ENCODE measurements around the gene C2orf72.

DNA sequence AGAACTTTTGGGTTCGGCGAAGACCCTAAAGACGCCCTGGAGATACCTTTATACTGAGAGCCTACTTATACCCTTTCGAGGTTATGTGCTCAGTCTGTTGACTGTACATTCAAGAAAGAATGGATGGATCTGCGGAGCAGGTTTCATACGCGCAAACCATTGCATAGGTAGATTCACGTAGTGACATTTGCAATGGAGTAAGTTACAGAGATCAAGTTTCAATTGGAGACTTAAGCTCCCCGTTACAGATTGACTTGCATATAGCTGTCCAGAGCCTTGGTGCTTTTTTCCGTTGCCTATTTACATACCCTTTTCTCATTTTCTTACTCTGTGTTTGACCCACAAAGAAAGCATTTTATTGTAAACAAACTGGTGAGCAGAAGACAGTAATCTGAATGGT lies 20.3 kb downstream of the C2orf72 start:
- TF ChIP-seq, protein P1, sequence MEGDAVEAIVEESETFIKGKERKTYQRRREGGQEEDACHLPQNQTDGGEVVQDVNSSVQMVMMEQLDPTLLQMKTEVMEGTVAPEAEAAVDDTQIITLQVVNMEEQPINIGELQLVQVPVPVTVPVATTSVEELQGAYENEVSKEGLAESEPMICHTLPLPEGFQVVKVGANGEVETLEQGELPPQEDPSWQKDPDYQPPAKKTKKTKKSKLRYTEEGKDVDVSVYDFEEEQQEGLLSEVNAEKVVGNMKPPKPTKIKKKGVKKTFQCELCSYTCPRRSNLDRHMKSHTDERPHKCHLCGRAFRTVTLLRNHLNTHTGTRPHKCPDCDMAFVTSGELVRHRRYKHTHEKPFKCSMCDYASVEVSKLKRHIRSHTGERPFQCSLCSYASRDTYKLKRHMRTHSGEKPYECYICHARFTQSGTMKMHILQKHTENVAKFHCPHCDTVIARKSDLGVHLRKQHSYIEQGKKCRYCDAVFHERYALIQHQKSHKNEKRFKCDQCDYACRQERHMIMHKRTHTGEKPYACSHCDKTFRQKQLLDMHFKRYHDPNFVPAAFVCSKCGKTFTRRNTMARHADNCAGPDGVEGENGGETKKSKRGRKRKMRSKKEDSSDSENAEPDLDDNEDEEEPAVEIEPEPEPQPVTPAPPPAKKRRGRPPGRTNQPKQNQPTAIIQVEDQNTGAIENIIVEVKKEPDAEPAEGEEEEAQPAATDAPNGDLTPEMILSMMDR (IDR thresholded peaks at IDR 0.05): no peak
- no peak for TF ChIP-seq POLR2A (IDR thresholded peaks at IDR 0.05)

All from uterus (tissue), 2 donors.